Measurements from ENCODE around the gene OR10H1.
"Not testable (repeated sequence)": the region's sequence is repeated elsewhere in the genome, so short reads cannot be mapped to it uniquely, and the experiment has no call there.

The OR10H1 gene

DNA sequence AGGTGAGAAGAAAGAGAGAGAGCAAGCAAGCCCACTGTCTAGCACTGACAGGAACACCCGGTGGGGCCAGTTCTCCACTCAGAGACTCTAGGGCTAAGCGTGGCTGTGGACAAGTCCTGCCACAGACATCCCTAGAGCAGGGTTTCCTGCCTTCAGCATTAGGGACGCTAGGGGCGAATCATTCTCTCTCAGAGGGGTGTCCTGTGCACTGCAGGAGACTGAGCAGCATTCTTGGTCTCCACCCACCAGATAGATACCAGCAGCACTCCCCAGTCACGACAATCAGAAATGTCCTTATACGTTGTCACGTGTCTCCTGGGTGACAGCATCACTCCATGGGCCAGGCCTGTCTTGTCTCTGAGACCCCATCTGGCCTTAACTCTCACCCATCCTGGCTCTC is 1.5 kb downstream of the OR10H1 start:
- no peaks in the 10 kb centered on the region for H3K9me3 Mint-ChIP-seq
- no peak overlapping the region for H3K4me3 Mint-ChIP-seq
- no peak for DNase-seq (ENCODE audit: low spot score in 2 of 2)
- no peak for ATAC-seq (replicated peaks; ENCODE audit: extremely low read depth, poor library complexity, severe bottlenecking)
- peak overlapping the region; percentile 39 for H3K27ac Mint-ChIP-seq (ENCODE audit: low read depth)
- H3K27me3 Mint-ChIP-seq: peaks cover 19% of the 10 kb centered on the region
- peaks cover 2% of the 10 kb centered on the region for H3K36me3 Mint-ChIP-seq (ENCODE audit: insufficient read depth)
- H3K4me1 Mint-ChIP-seq: peaks cover 26% of the 10 kb centered on the region

DNA sequence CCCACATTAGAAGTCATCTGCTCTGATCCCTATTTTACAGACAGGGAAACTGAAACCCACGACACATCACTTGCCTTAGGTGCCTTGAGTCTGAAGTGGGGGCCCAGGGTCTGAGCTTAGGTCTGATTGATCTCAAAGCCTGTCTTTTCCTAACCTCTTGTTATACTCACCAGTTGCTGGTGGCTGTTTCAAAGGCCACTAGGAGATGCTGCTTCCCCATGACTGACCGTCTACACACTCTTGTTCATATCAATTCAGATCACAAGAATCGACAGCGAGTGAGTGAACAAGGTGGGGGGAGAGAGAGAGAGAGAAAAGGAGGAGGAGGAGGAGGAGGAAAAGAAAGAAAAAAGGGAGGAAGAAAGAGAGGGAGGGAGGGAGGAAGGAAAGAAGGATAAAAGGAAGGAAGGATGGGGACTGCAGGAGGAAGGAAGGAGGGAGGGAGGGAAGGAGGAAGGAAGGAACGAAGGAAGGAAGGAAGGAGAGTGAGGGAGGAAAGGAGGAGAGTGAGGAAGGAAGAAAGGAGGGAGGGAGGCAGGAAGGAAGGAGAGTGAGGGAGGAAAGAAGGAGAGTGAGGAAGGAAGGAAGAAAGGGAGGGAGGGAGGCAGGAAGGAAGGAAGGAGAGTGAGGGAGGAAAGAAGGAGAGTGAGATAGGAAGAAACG is 3.3 kb downstream of the OR10H1 start:
- H3K4me3 Mint-ChIP-seq: peak overlapping the region; percentile 26
- ATAC-seq (replicated peaks; ENCODE audit: extremely low read depth, poor library complexity, severe bottlenecking): peak; percentile 62

GRCh38 chr19:15811476-15811875 is 4.0 kb downstream of the OR10H1 start:
- Mint-ChIP-seq H3K36me3 (ENCODE audit: insufficient read depth) (peaks cover 2% of the 10 kb centered on the region), H3K4me3 (no peak overlapping the region), H3K9me3 (no peaks in the 10 kb centered on the region), H3K4me1 (peaks cover 26% of the 10 kb centered on the region), H3K27me3 (peaks cover 39% of the 10 kb centered on the region), H3K27ac (ENCODE audit: low read depth) (no peak overlapping the region)
- DNase-seq (ENCODE audit: low spot score in 2 of 2) (no peak), ATAC-seq (replicated peaks; ENCODE audit: extremely low read depth, poor library complexity, severe bottlenecking) (no peak)

More for the DNA sequence above, 3.3 kb downstream of the OR10H1 start:
- Mint-ChIP-seq H3K27ac (ENCODE audit: low read depth) (peak overlapping the region; percentile 41), H3K27me3 (peaks cover 32% of the 10 kb centered on the region), H3K9me3 (no peaks in the 10 kb centered on the region), H3K36me3 (ENCODE audit: insufficient read depth) (peaks cover 2% of the 10 kb centered on the region), H3K4me1 (peaks cover 26% of the 10 kb centered on the region)
- DNase-seq (ENCODE audit: low spot score in 2 of 2): peak in 1 of 2 donors; percentile 40

- DNase-seq (ENCODE audit: low spot score in 2 of 2): no peak
- no peak for ATAC-seq (replicated peaks; ENCODE audit: extremely low read depth, poor library complexity, severe bottlenecking)
- peaks cover 2% of the 10 kb centered on the region for H3K36me3 Mint-ChIP-seq (ENCODE audit: insufficient read depth)
- no peaks in the 10 kb centered on the region for H3K9me3 Mint-ChIP-seq
- peaks cover 39% of the 10 kb centered on the region for H3K27me3 Mint-ChIP-seq
- H3K4me1 Mint-ChIP-seq: peaks cover 26% of the 10 kb centered on the region
- H3K4me3 Mint-ChIP-seq: no peak overlapping the region
- H3K27ac Mint-ChIP-seq (ENCODE audit: low read depth): no peak overlapping the region
Measured at GRCh38 chr19:15810335-15810734, 5.1 kb downstream of the OR10H1 start.

DNA sequence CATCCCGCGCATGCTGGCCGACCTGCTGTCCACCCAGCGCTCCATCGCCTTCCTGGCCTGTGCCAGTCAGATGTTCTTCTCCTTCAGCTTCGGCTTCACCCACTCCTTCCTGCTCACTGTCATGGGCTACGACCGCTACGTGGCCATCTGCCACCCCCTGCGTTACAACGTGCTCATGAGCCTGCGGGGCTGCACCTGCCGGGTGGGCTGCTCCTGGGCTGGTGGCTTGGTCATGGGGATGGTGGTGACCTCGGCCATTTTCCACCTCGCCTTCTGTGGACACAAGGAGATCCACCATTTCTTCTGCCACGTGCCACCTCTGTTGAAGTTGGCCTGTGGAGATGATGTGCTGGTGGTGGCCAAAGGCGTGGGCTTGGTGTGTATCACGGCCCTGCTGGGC is 21.2 kb downstream of the OR10H1 start:
- H3K27ac Mint-ChIP-seq (ENCODE audit: low read depth); H3K4me3 Mint-ChIP-seq; DNase-seq (ENCODE audit: low spot score in 2 of 2); H3K36me3 Mint-ChIP-seq (ENCODE audit: insufficient read depth); H3K4me1 Mint-ChIP-seq; H3K9me3 Mint-ChIP-seq; ATAC-seq (replicated peaks; ENCODE audit: extremely low read depth, poor library complexity, severe bottlenecking): not testable (repeated sequence)
- peaks cover 62% of the 10 kb centered on the region for H3K27me3 Mint-ChIP-seq

GRCh38 chr19:15790096-15790495 is 25.4 kb downstream of the OR10H1 start:
- no peak for ATAC-seq (replicated peaks; ENCODE audit: extremely low read depth, poor library complexity, severe bottlenecking)
- Mint-ChIP-seq H3K4me3 (no peak overlapping the region), H3K9me3 (no peaks in the 10 kb centered on the region), H3K4me1 (no peaks in the 10 kb centered on the region), H3K27ac (ENCODE audit: low read depth) (no peak overlapping the region), H3K27me3 (peaks cover 56% of the 10 kb centered on the region), H3K36me3 (ENCODE audit: insufficient read depth) (peaks cover 3% of the 10 kb centered on the region)
- no peak for DNase-seq (ENCODE audit: low spot score in 2 of 2)

DNA sequence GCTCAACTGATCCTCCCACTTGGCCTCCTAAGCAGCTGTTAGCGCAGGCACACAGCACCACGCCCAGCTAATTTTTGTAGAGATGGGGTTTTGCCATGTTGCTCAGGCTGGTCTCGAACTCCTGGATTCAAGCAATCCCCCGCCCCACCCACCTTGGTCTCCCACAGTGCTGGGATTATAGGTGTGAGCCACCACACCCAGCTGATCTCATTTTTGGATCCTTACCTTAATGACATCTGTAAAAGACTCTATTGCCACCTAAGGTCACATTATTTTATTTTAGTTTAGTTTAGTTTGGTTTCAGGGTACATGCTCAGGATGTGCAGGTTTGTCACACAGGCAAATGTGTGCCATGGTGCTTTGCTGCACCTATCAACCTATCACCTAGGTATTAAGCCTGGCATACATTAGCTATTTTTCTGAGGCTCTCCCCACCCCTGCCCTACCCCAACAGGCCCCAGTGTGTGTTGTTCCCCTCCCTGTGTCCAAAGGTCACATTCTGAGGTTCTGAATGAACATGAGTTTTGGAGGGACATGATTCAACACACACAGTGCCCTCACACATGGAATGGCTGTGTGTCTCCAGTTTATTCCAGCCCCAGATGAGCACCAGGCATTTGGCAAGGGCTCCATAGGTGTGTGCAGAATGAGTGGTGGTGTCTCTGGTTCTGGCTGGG is 26.7 kb downstream of the OR10H1 start:
- no peak overlapping the region for H3K4me3 Mint-ChIP-seq
- no peaks in the 10 kb centered on the region for H3K4me1 Mint-ChIP-seq
- H3K9me3 Mint-ChIP-seq: no peaks in the 10 kb centered on the region
- no peak for ATAC-seq (replicated peaks; ENCODE audit: extremely low read depth, poor library complexity, severe bottlenecking)
- no peak for DNase-seq (ENCODE audit: low spot score in 2 of 2)
- peaks cover 43% of the 10 kb centered on the region for H3K27me3 Mint-ChIP-seq
- H3K36me3 Mint-ChIP-seq (ENCODE audit: insufficient read depth): peaks cover 3% of the 10 kb centered on the region
- no peak overlapping the region for H3K27ac Mint-ChIP-seq (ENCODE audit: low read depth)

GRCh38 chr19:15787611-15788155 is 27.8 kb downstream of the OR10H1 start, which contains the start of gene OR10H5:
TSS of gene OR10H5 (plus strand) at chr19:15787661. CDS start at chr19:15794049, 6,388 bp downstream.
- Mint-ChIP-seq H3K27me3 (peaks cover 42% of the 10 kb centered on the region), H3K36me3 (ENCODE audit: insufficient read depth) (peaks cover 3% of the 10 kb centered on the region), H3K27ac (ENCODE audit: low read depth) (no peak within 1 kb of the TSS), H3K4me3 (no peak within 1 kb of the TSS), H3K9me3 (no peaks in the 10 kb centered on the region), H3K4me1 (no peaks in the 10 kb centered on the region)
- DNase-seq (ENCODE audit: low spot score in 2 of 2) (no peak), ATAC-seq (replicated peaks; ENCODE audit: extremely low read depth, poor library complexity, severe bottlenecking) (no peak)

DNA sequence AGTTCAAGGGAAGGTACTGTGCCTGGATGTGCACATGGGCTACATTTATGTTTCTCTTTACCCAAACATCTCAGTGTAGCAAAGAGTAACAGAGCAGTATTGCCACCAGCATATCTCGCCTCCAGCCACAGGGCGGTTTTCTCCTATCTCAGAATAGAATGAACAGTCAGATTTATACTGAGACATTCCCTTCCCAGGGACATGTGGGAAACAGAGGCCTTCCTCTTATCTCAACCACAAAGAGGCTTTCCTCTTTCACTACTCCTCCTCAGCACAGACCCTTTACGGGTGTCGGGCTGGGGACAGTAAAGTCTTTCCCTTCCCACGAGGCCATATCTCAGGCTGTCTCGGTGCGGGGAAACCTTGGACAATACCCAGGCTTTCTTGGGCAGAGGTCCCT is 32.6 kb downstream of the OR10H1 start:
- not testable (repeated sequence) for H3K36me3 Mint-ChIP-seq (ENCODE audit: insufficient read depth); ATAC-seq (replicated peaks; ENCODE audit: extremely low read depth, poor library complexity, severe bottlenecking); H3K27ac Mint-ChIP-seq (ENCODE audit: low read depth); H3K4me1 Mint-ChIP-seq; H3K4me3 Mint-ChIP-seq; H3K9me3 Mint-ChIP-seq; DNase-seq (ENCODE audit: low spot score in 2 of 2)
- H3K27me3 Mint-ChIP-seq: peaks cover 14% of the 10 kb centered on the region

- no peaks in the 10 kb centered on the region for H3K4me1 Mint-ChIP-seq
- ATAC-seq (replicated peaks; ENCODE audit: extremely low read depth, poor library complexity, severe bottlenecking) (no peak), DNase-seq (ENCODE audit: low spot score in 2 of 2) (no peak)
Measured at GRCh38 chr19:15782211-15782610, 33.3 kb downstream of the OR10H1 start.

DNA sequence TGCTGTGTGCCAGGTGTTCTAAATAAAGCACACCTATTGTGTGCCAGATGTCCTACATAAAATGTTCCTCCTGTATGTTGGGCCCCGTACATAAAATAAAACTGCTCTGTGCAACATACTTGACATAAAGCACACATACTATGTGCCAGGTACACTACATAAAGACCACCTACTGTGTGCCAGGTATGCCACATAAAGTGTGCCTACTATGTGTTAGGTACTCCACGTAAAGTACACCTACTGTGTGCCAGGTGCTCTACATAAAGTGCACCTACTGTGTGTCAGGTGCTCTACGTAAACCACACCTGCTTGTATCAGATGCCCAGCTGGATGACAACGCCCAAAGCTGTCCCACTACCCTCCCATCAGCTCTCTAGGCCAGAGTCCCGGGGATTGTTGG is 33.8 kb downstream of the OR10H1 start:
- DNase-seq (ENCODE audit: low spot score in 2 of 2) (no peak), ATAC-seq (replicated peaks; ENCODE audit: extremely low read depth, poor library complexity, severe bottlenecking) (no peak)
- Mint-ChIP-seq H3K27me3 (peaks cover 8% of the 10 kb centered on the region), H3K4me1 (no peaks in the 10 kb centered on the region), H3K9me3 (no peaks in the 10 kb centered on the region), H3K4me3 (no peak overlapping the region), H3K36me3 (ENCODE audit: insufficient read depth) (peaks cover 3% of the 10 kb centered on the region), H3K27ac (ENCODE audit: low read depth) (no peak overlapping the region)

More at GRCh38 chr19:15782211-15782610, 33.3 kb downstream of the OR10H1 start:
- peaks cover 3% of the 10 kb centered on the region for H3K36me3 Mint-ChIP-seq (ENCODE audit: insufficient read depth)
- H3K9me3 Mint-ChIP-seq: no peaks in the 10 kb centered on the region
- H3K27me3 Mint-ChIP-seq: peaks cover 8% of the 10 kb centered on the region
- H3K4me3 Mint-ChIP-seq: no peak overlapping the region
- no peak overlapping the region for H3K27ac Mint-ChIP-seq (ENCODE audit: low read depth)

- no peak overlapping the region for H3K4me3 Mint-ChIP-seq
- H3K9me3 Mint-ChIP-seq: no peaks in the 10 kb centered on the region
- ATAC-seq (replicated peaks; ENCODE audit: extremely low read depth, poor library complexity, severe bottlenecking) (no peak), DNase-seq (ENCODE audit: low spot score in 2 of 2) (peak in 1 of 2 donors; percentile 10)
- no peaks in the 10 kb centered on the region for H3K4me1 Mint-ChIP-seq
- peaks cover 14% of the 10 kb centered on the region for H3K27me3 Mint-ChIP-seq
- H3K27ac Mint-ChIP-seq (ENCODE audit: low read depth): no peak overlapping the region
- no peaks in the 10 kb centered on the region for H3K36me3 Mint-ChIP-seq (ENCODE audit: insufficient read depth)
Measured at GRCh38 chr19:15780610-15781418, 34.6 kb downstream of the OR10H1 start.
